Endometrial microvascular endothelial cells (primary cell): ENCODE measurements around the gene MYCBP2. TPM values are rescaled to one million over a fixed set of nuclear protein-coding genes. Genes with fewer than 3 reads are reported as not detected.
"Not testable (repeated sequence)": the region's sequence is repeated elsewhere in the genome, so short reads cannot be mapped to it uniquely, and the experiment has no call there.

Experiments
- in situ Hi-C: cut with HindIII; loops from 2 replicates; pipeline ENCODE4 v1.10.0; 2017; ENCODE audit warnings: low sequenced_read_pairs, low pct_unique_long_range_greater_than_20kb; ENCODE audit errors: inconsistent ontology term
- total RNA-seq: library from RNA; depleted of rRNA; stranded (reverse); fragments of >200 nt; gene quantifications from one replicate; pipeline ENCODE4 v1.2.3, GENCODE V29; 2015; ENCODE audit errors: inconsistent ontology term

MYCBP2 gene
- total RNA-seq, 1 donor from 2014 or later: 48.7 TPM

DNA sequence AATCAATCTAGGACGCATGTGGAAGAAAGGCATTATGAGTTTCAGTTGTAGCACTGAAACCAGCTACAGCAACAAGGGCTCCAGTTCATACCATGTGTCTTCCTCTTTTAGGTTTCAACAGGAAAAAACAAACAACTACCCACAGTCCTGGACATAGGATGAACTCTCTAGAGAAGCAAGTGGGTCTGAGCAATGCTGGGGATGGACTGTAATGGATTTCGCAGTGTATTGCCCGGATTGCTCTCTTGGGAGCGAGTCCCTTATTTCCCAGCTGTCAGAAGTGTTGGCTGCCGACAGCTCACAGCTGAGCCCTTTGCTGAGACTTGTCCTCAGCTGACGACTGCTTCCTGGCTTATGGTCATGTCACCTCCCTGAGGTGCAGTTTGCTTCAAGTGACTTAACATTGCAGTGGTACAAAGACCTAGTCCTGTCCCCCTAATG lies 12.1 kb upstream of the MYCBP2 start:
- in situ Hi-C loops: no loop called here

- in situ Hi-C loops: no loop called here
Observed at GRCh38 chr13:77338329-77338728, 11.4 kb upstream of the MYCBP2 start.

DNA sequence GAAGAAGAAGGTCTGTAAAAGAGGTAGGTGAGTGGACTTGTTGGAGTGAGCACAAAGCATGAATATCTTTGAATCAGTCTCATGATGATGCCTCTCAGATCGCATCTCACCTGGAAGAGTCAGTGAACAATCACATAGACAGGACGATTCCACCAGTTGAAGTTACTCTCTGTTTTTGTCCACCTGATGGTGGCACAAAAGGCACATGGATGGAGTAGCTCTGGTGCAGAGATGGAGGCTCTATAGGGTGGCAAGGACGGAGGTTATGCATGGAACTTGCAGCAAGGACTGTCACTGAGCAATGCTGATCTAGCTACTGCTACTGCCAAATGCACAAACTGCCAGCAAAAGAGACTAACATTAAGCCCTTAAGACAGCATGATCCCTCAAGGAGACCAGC lies 10.3 kb upstream of the MYCBP2 start:
- in situ Hi-C loops: no loop called here

- in situ Hi-C loops: no loop called here
Observed at GRCh38 chr13:77335543-77335942, 8.6 kb upstream of the MYCBP2 start.

- in situ Hi-C loops: no loop called here
Observed at GRCh38 chr13:77333594-77333993, 6.7 kb upstream of the MYCBP2 start.

GRCh38 chr13:77331421-77331820 lies 4.5 kb upstream of the MYCBP2 start:
- in situ Hi-C loops: no loop called here

DNA sequence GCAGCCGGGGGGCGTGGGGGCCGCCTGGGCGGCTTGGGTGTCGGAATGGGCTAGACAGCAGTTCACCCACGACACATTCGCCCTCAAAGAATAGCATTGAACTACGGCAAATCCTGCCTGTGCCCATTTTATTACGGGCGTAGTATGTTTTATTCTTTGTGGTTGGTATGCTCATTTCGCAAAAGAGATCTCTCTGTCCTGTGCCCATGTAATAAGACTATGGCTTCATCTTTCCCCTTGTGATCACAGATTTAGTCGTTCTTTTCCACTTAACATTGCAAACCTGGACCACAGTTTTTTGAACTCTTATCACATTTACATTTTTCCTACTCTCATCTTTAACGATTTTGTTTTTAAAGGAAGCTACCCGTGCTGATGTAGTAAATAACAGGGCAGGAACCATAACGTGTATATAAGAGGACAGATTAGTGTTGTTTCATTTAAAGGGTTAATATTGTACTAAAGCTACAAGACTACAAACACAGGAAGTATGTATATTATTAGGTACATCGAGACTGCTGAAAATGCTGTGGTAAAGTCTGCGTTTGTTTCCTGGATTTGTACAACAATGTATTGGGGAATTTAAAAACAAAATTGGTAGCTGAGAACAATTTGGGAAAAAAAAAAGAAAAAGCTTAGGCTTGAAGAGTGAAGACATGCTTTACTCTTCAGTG lies 3.2 kb upstream of the MYCBP2 start:
- in situ Hi-C loops: no loop called here

DNA sequence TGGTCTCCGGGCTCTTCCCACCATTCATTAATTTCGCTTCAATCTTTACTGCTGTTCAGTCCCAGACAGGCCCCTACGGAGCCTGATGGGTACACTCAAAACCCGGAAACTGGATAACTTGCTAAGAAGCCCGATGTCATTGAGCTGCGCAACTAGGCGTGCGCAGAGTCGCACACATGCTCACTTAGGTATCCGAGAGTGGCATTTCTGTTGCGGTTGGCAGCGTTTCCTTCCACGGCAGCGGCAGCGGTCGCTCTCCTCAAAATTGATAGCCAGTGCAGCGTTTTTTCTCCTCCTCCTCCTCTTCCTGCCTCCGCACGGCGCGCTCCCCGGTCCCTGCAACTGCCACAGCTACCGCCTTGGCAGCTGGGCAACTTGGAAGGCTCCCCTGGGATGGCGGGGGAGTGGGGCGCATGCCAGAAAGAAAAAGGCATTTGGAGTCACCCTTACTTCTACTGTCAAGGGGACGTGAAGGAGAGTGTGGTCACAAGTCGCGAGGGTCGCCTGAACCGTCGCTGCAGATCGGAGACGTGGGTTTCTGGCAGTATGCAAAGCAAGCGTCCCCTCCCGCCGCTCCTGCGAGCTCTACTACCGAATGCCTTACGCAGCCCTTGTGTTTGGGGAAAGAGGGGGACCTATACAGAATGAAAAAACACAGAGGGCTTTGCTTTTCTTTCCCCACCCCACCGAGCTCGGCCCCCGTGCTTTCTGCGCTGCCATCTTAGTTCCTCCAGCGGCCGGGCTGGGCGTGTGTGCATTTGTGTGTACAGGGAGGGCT lies 2.4 kb upstream of the MYCBP2 start:
- in situ Hi-C loops: no loop called here

GRCh38 chr13:77328819-77329132 lies 1.9 kb upstream of the MYCBP2 start:
- in situ Hi-C loops: no loop called here

GRCh38 chr13:77325371-77325980 lies 1.4 kb downstream of the MYCBP2 start:
- in situ Hi-C loops: no loop called here

DNA sequence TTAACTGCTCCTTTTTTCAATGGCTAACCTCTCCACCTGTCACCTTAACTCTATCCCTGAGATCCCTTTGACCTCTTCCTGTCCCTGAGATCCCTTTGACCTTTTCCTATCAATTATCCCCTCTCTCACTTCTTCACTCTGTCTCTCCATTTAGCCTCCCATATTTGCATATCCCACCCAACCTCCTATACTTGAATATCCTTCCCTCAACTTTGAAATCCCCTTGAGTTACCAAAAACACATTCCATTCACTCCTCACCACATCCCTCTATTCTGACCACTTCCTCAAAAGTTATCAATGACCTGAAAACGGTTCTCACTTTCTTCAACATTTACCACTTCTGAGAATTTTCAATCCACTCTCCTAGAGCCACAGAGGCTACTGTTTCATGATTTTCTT lies 3.0 kb downstream of the MYCBP2 start:
- in situ Hi-C loops: no loop called here

DNA sequence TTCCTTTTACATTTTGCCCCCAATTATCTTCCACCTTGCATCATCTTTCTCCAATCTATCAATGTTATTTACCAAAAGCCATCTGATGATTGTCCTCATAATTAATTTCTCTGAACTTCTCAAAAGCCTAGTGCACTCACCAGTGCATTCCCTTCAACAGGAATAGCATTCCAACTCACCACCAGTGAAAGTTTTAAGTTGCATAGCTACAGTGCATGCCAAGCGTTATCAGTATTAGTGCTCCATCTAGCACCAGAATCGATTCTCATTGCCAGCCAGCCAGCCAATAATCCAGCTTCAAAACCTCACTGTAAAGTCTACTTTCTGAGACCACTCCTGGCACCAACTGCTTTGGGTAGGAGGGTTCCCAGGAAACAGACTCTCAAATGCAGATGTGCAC lies 7.4 kb downstream of the MYCBP2 start:
- in situ Hi-C loops: no loop called here

DNA sequence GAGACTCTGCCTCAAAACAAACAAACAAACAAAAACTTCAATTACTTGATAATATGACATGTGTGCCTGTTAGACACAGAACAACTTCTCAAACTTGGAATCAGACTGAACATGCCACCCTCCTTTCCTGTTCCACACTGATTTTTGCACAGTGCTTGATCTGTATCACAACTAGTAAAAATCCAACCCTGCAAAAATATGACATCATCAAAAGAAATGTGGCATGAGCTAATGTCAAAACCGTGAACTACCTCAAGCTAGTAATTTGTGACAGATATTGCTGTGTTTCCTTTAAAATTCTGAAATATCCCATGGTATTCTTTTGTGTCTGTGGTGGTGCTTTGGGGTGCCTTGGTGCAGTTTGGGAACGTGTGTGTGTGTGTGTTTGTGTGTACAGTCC lies 8.2 kb downstream of the MYCBP2 start:
- in situ Hi-C loops: no loop called here

- in situ Hi-C loops: no loop called here
Observed at GRCh38 chr13:77316430-77316829, 10.5 kb downstream of the MYCBP2 start.

DNA sequence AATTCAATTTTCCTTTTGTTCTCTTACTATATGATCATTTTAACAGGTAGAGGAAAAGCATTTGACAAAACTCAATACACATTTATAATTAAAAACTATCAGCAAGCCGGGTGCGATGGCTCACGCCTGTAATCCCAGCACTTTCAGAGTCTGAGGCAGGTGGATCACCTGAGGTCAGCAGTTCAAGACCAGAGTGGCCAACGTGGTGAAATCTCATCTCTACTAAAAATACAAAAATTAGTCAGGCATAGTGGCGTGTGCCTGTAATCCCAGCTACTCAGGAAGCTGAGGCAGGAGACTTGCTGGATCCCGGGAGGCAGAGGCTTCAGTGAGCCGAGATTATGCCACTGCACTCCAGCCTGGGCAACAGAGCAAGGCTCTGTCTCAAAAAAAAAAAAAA lies 11.4 kb downstream of the MYCBP2 start:
- in situ Hi-C loops: not testable (repeated sequence)

DNA sequence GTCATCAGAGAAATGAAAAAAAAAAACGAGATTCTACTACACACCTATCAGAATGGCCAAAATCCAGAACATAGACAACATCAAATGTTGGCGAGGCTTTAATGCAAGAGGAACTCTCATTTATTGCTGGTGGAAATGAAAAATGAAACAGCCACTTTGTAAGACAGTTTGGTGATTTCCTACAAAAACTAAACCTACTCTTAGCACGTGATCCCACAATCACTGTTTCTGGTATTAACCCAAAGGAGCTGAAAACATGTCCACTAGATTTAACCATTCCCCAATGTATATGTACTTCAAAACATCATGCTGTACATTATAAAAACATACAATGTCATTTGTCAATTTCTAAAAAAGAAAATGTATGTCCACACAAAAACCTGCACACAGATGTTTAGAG lies 13.0 kb downstream of the MYCBP2 start:
- in situ Hi-C loops: no loop called here

GRCh38 chr13:77312311-77312710 lies 14.6 kb downstream of the MYCBP2 start:
- in situ Hi-C loops: no loop called here

GRCh38 chr13:77310579-77311279 lies 16.2 kb downstream of the MYCBP2 start:
- in situ Hi-C loops: no loop called here

DNA sequence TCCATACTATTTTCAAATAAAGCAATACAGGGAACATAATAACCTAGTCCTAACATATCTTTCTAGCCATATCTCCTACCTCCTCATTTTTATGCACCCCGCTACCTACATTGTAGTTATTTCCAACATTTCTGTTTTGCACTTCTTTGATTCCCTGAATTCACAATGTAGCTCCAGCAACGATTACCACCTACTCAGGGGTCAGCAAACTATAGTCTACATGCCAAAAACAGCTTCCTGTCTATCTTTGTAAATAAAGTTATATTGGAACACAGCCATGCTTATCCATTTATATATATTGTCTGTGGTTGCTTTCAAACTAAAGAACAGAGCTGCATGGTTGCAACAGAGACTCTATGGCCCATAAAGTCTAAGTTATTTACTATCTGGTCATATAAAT lies 16.7 kb downstream of the MYCBP2 start:
- in situ Hi-C loops: no loop called here

- in situ Hi-C loops: no loop called here
Observed at GRCh38 chr13:77309254-77309653, 17.6 kb downstream of the MYCBP2 start.
